ENCODE measurements around the gene OCA2. TPM values are rescaled to one million over a fixed set of nuclear protein-coding genes. Genes with fewer than 3 reads are reported as not detected.

OCA2 gene
- total and polyA plus RNA-seq, 2 of the 8 experiments (the other 6 are each of a cell fraction or from before 2014, with no cell fraction given), result 0.20 TPM

- no peak overlapping the region for H3K14ac ChIP-seq (ENCODE audit: insufficient read length)
- no peak overlapping the region for H2BK15ac ChIP-seq (ENCODE audit: low read length)
- 65% methylated on average over 15 of the region's 15 CpGs; no CpG with 5 or more reads in 1 of the 2 experiments for WGBS, 2 experiments (ENCODE audit: extremely low coverage in 1 of 2, insufficient coverage in 1 of 2, insufficient read length in 1 of 2, insufficient replicate concordance in 2 of 2, low coverage in 1 of 2, low lambda C conversion rate in 2 of 2, missing lambda C conversion rate in 1 of 2)
- H4K5ac ChIP-seq (ENCODE audit: insufficient read length, low read depth, low read length), result no peak overlapping the region
- no peak for FAIRE-seq
- POLR2A ChIA-PET (ENCODE audit: partially characterized antibody), result no interaction called here
- no peak overlapping the region for H3K4me3 ChIP-seq (ENCODE audit: extremely low read depth in 1 of 4, insufficient read depth in 2 of 4, low read depth in 3 of 4, low read length in 4 of 4)
- no peak overlapping the region for H3K4me2 ChIP-seq (ENCODE audit: insufficient read depth in 1 of 2, low read depth in 2 of 2, low read length in 2 of 2)
- H2BK12ac ChIP-seq (ENCODE audit: low read depth, low read length), result no peak overlapping the region
- no peaks in the 10 kb centered on the region for H3K9me3 ChIP-seq (ENCODE audit: insufficient read depth in 2 of 2, low read depth in 1 of 2, low read length in 1 of 2)
- H2BK120ac ChIP-seq (replicated peaks; ENCODE audit: low read depth, low read length), result no peak overlapping the region
- no peak overlapping the region for H2AK5ac ChIP-seq (ENCODE audit: low read depth, low read length)
- H3K9ac ChIP-seq (replicated peaks in 1 of 4; ENCODE audit: extremely low read depth in 1 of 4, low read depth in 3 of 4, low read length in 3 of 4), result no peak overlapping the region
- H2BK20ac ChIP-seq (ENCODE audit: low read length), result no peak overlapping the region
- no peaks in the 10 kb centered on the region; a peak in 1 of 7 replicates for H3K27me3 ChIP-seq (replicated peaks in 1 of 4; ENCODE audit: control insufficient read depth in 3 of 4, extremely low read depth in 1 of 4, insufficient read depth in 3 of 4, low read length in 3 of 4)
- H3K18ac ChIP-seq (ENCODE audit: extremely low read depth, low read length), result no peak overlapping the region
- DNase-seq (ENCODE audit: low read depth in 1 of 2, low spot score in 2 of 2), result no peak
- no peaks in the 10 kb centered on the region; a peak in 1 of 7 replicates for H3K4me1 ChIP-seq (replicated peaks in 1 of 4; ENCODE audit: control insufficient read depth in 3 of 4, insufficient read depth in 4 of 4, low read length in 3 of 4)
- H3K56ac ChIP-seq (replicated peaks; ENCODE audit: insufficient read length, low read depth, low read length), result no peak overlapping the region
- CTCF ChIA-PET (ENCODE audit: partially characterized antibody), result interaction anchor here (0.6 to 1.5 kb wide), 7 partner anchors 8 to 1210 kb away, joined by 3 to 7 read pairs (median 3); no protein-coding TSS in a partner anchor
- no peaks in the 10 kb centered on the region for H3K79me2 ChIP-seq (ENCODE audit: control insufficient read depth in 1 of 2, insufficient read depth in 2 of 2, low read length in 2 of 2)
- H3K23ac ChIP-seq (ENCODE audit: insufficient read length), result no peak overlapping the region
- H4K8ac ChIP-seq (ENCODE audit: extremely low read depth, insufficient read depth, low read length), result no peak overlapping the region
- no peak overlapping the region for H4K91ac ChIP-seq (replicated peaks; ENCODE audit: insufficient read length, low read length)
- H3K36me3 ChIP-seq (ENCODE audit: control insufficient read depth in 2 of 4, insufficient read depth in 4 of 4, low read length in 3 of 4), result no peaks in the 10 kb centered on the region
- 0 out of 2 replicates have a peak overlapping the region, but pooled peaks have one; percentile 67 for H2AFZ ChIP-seq (ENCODE audit: low read length)
- H3K79me1 ChIP-seq (ENCODE audit: low read depth, low read length), result no peaks in the 10 kb centered on the region
- no peaks in the 10 kb centered on the region for H4K20me1 ChIP-seq (replicated peaks in 1 of 2; ENCODE audit: control insufficient read depth in 1 of 2, insufficient read depth in 2 of 2, low read length in 2 of 2)
- H3K27ac ChIP-seq (ENCODE audit: low read depth, low read length), result no peak overlapping the region
- H2BK5ac ChIP-seq (ENCODE audit: low read depth, low read length), result no peak overlapping the region
- no peak overlapping the region for H3K4ac ChIP-seq (replicated peaks; ENCODE audit: insufficient read length, low read depth, low read length)
- H3K23me2 ChIP-seq (ENCODE audit: low read depth, low read length), result no peaks in the 10 kb centered on the region
- TF ChIP-seq GTF2F1 (IDR thresholded peaks at IDR 0.05; ENCODE audit: borderline replicate concordance, low read depth, low read length) (no peak), EP300 (IDR thresholded peaks at IDR 0.05; ENCODE audit: borderline replicate concordance in 1 of 2, low read depth in 2 of 2, low read length in 2 of 2) (no peak), SRF (IDR thresholded peaks at IDR 0.05; ENCODE audit: low read depth, low read length) (no peak), ATF2 (IDR thresholded peaks at IDR 0.05; ENCODE audit: low read length) (no peak), YY1 (IDR thresholded peaks at IDR 0.05; ENCODE audit: low read depth, low read length) (no peak), TAF1 (IDR thresholded peaks at IDR 0.05; ENCODE audit: low read depth, low read length) (no peak), POU5F1 (IDR thresholded peaks at IDR 0.05; ENCODE audit: low read depth, low read length) (no peak), SP2 (IDR thresholded peaks at IDR 0.05; ENCODE audit: low read length) (no peak), SP1 (IDR thresholded peaks at IDR 0.05; ENCODE audit: low read depth, low read length) (no peak), SIX5 (IDR thresholded peaks at IDR 0.05; ENCODE audit: low read depth, low read length) (no peak), CHD1 (IDR thresholded peaks at IDR 0.05; ENCODE audit: low read depth, low read length) (no peak), RXRA (IDR thresholded peaks at IDR 0.05; ENCODE audit: insufficient read depth, low read depth, low read length) (no peak)
Measured at GRCh38 chr15:27826902-27827714, 272.0 kb downstream of the OCA2 start.

All from H1 (cell line).